Brain pericyte (primary cell): ENCODE measurements around the gene CYB5R4.

Experiments
- DNase-seq: peaks from one replicate; pipeline ENCODE4 v3.0.0-alpha.2; 2012; ENCODE audit warnings: low read depth, low spot score

CYB5R4 gene

DNA sequence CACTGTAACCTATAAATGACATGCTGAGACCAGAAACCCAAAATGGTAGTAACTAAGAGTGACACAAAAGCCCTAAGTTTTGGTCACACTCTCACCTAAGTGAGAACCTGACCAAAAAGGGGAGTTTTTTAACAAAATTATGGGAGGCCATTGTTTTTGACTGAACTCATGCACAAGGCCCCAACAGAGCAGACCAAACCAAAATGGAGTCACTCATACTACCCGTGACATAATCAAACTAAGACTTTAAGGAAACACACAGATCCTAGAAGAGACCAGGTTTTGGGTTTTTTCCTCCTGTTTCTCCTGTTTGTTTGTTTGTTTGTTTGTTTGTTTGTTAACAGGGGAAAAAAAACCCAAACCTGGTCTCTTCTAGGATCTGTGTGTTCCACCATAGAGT is 124.9 kb downstream of the CYB5R4 start:
- DNase-seq = no peak

DNA sequence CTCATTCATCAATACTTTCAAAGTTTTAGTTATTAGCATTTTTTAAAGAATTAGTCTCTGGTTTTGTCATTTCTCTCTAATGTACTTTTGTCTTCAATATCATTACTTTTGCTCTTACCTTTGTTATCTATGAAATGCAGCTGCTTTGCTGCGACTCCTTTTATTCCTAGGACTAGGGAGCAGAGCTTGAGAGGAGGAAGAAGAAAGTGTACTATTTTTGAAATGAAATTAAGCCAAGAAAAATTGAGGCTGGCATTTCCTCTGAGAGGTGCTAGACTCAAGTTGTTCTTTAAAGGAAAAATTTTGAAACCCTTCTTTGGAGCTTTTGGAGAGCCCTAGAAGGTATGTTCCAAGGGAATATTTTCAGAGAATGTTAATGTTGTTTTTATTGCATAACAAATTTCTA is 125.8 kb downstream of the CYB5R4 start:
- no peak for DNase-seq

DNA sequence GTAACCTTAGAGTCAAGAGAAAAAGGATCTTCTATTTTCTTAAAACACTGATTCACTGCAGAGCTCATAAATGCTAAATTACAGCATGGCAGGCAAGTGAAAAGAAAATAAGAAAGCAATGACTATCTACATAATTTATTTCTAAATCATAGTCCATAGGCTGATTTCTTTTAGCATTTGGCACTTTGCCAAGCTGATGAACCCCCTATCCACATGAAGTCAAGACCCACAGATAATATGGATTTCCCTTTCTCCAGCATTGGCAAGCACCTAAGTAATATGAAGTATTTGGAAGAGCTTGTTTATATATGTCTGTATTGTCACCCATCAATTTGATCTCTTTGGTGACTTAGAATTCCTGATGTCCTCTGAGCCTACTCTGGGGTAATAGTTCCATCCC is 126.2 kb downstream of the CYB5R4 start:
- DNase-seq = no peak

DNA sequence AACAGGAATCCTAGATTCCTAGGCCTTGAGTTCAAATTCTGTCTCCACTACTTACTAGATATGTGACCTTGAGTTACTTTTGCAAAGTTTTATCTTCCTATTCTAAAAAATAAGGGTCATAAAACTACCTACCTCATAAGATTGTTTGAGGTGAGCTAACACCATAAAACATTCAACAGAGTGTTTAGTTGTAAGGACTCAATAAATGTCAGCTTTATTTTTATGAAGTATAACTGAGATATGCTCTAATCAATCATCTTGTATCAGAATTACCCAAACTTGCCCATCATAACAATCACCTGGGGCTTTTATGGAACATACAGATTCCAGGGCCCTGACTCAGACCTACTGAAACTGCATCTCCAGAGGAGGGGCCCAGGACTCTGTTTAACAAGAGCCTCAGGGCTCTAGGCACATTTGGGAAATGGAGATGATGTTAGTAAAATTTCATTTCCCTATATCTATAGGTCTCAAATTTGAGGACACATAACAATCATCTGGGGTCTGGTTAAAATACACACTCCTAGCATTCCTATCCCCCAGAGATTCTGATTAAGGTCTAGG is 138.6 kb downstream of the CYB5R4 start:
- no peak for DNase-seq

DNA sequence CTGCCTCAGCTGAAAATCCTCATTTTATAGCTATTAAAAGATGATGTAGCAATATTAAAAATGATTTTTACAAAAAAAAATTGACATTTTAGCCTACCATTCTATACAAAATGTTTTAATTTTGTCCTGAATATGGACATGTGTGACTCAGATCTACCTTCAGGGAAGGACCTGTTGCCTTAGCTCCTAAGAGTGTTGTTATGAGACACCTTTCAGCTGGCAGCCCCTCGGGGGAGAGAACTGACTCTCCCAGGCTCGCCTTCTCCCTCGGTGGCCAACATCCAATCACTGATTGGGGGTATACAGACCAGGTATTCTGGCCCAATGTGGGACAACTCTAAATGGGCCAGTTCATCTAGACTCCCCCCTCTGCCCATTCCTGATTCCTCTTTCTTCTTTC is 141.6 kb downstream of the CYB5R4 start:
- no peak for DNase-seq

DNA sequence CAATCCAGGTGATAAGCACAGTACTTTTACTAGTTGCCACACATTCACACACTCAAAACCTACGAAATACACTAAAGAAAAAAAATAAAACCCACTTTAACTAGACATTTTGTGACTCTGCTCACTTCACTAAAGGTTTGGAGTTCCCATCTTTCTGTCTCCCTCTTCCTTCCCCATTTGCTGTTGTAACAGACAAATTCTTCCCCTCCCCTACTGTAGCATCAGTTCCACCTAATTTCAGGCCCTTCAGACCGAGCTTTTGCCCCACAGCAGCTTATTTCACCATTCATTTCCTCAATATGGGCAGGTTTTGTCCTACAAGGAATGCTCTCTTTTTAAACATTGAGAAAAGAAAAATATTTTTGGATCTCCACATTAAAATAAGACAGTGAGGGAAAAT is 142.7 kb downstream of the CYB5R4 start:
- DNase-seq = no peak

DNA sequence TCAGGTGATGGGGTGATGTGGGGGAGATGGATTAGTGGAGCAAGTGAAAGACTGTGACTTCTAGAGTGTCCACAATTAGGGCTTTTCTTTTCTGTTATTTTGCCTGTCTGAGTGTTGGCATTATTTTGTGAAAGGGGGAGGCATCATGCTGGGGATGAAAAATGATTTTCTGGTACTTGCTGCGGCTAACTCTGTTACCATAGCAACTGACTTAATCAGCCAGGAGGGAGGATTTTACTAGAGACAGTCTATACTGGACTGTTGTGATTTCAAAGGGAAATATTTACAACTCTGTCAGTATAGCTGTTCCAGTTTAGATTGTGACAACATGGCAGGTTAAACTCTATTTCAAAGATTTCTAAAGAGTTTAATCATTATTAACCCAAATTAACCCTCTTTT is 143.6 kb downstream of the CYB5R4 start:
- DNase-seq = no peak

DNA sequence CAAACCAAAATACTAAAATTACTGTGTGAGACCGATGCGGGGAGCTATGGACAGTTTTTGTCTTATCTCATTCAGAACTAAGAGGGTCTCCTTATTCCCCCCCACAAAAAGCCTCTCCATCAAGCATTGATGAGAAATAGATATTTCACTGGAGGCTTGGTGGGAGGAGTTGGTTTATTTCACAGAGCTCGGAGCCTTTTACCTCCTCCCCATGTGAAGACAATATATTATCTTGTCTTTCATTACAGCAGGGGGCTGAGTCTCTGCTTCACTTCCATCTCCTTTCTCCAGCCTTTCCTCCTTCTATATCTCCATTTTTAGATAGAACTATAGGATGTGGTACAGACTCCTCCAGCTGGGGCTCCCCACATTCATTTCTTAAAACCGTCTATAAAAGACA is 144.2 kb downstream of the CYB5R4 start:
- no peak for DNase-seq

DNA sequence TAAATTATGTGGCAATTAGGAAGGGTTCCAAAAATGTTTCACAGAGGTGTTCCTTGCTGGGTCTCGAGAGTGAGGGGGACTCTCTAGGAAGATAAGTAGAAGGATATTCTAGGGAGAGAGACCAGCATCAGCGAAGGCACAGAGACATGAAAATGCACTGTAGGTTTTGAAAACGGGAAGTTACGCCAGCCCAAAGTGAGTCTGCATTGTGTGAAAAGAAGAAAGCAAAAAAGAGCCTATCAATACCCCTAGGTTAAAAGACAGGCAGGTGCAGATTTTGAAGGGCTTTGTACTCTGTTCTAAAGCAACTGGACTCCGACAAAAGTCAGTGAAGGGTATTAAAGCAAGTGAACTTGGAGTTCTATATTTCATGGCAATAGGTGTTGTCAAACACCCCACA is 148.4 kb downstream of the CYB5R4 start:
- no peak for DNase-seq

DNA sequence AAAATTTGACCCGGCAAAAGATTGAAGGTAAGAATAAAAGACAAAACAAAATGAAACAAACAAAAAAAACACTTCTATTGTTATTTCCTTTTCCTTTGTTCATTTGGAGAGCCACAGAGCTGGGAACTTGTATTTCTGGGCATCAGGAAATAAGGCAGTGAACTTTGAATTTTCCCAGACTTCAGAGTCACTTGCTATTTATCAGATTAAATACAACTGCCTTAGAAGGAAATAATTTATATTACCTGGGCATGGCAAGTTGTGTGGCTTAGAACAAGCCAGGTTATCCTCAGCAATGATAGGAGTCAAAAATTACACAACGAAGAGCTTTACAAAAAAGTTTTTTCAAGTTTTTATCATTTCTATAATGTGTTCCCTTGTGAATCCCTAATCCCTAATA is 153.9 kb downstream of the CYB5R4 start:
- DNase-seq = no peak

DNA sequence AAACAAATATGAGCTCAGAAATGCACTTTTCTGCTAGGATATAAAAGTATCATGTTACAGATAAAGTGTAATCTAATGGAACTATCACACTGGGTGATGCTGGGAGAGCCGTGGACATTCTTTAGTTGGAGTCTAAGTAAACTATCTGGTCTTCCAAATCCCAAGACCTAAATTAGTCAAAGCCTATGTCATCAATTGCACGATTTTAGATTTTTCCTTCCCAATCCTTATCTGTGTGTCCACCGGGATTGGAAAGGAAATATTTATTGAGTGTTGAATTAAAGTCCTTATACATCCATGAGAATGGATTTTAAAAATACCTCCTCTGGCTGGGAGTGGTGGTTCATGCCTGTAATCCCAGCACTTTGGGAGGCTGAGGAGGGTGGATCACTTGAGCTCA is 154.4 kb downstream of the CYB5R4 start:
- DNase-seq = no peak

DNA sequence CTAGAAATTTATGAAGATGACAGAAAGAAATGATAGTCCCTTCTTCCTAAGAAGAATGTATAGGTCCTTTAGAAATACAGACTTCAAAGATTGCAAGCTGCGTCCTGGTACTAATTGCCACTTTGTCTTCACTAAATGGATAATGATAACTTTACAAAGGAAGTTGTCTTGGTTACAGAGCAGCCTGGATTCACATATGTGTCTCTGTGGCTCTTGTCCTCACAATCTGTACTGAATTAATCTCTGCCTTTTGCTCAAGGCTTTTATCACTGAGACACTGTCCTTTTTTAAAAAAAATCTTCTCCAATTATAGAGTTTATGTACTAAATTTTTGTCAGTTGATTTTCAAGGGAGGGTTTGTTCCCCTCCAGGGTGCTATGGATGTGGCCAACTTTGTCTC is 156.5 kb downstream of the CYB5R4 start:
- DNase-seq = no peak
